Measurements from ENCODE around the gene SEPHS1. TPM values are rescaled to one million over a fixed set of nuclear protein-coding genes. Genes with fewer than 3 reads are reported as not detected.
"Not testable (repeated sequence)": the region's sequence is repeated elsewhere in the genome, so short reads cannot be mapped to it uniquely, and the experiment has no call there.

The SEPHS1 gene
- total RNA-seq, 1 donor from 2014 or later, result 33.8 TPM

GRCh38 chr10:13291821-13292773 lies 56.0 kb downstream of the SEPHS1 start:
- ATAC-seq (peak; percentile 78), DNase-seq (ENCODE audit: low spot score) (no peak)

GRCh38 chr10:13291061-13291460 lies 57.0 kb downstream of the SEPHS1 start:
- no peak for ATAC-seq
- DNase-seq (ENCODE audit: low spot score), result no peak

- no peak for DNase-seq (ENCODE audit: low spot score)
- ATAC-seq, result no peak
Observed at GRCh38 chr10:13284050-13284449, 64.0 kb downstream of the SEPHS1 start.

- DNase-seq (ENCODE audit: low spot score); ATAC-seq: not testable (repeated sequence)
Observed at GRCh38 chr10:13282348-13282747, 65.7 kb downstream of the SEPHS1 start.

GRCh38 chr10:13276749-13277365 lies 71.2 kb downstream of the SEPHS1 start:
- no peak for ATAC-seq
- no peak for DNase-seq (ENCODE audit: low spot score)

GRCh38 chr10:13276146-13276545 lies 71.9 kb downstream of the SEPHS1 start:
- not testable (repeated sequence) for DNase-seq (ENCODE audit: low spot score)

GRCh38 chr10:13272164-13272571 lies 75.9 kb downstream of the SEPHS1 start:
- peak; percentile 88 for DNase-seq (ENCODE audit: low spot score)
- ATAC-seq, result peak; percentile 84

More at GRCh38 chr10:13276146-13276545, 71.9 kb downstream of the SEPHS1 start:
- not testable (repeated sequence) for ATAC-seq

GRCh38 chr10:13271552-13272163 lies 76.4 kb downstream of the SEPHS1 start:
- ATAC-seq, result peak; percentile 94
- peak; percentile 88 for DNase-seq (ENCODE audit: low spot score)

- no peak for ATAC-seq
Observed at GRCh38 chr10:13270877-13271551, 77.1 kb downstream of the SEPHS1 start.

GRCh38 chr10:13268841-13269240 lies 79.3 kb downstream of the SEPHS1 start:
- no peak for ATAC-seq
- no peak for DNase-seq (ENCODE audit: low spot score)

More at GRCh38 chr10:13270877-13271551, 77.1 kb downstream of the SEPHS1 start:
- DNase-seq (ENCODE audit: low spot score), result no peak

- no peak for DNase-seq (ENCODE audit: low spot score)
- ATAC-seq, result no peak
Observed at GRCh38 chr10:13268310-13268709, 79.8 kb downstream of the SEPHS1 start.

Other genes with a start within 250 kb of the SEPHS1 start
- gene OPTN, start 248.1 kb downstream of the SEPHS1 start, total RNA-seq, result 34.8 TPM
- 0.33 TPM for gene MCM10, start 186.7 kb downstream of the SEPHS1 start, total RNA-seq
- gene UCMA, start 113.9 kb downstream of the SEPHS1 start, total RNA-seq, result not detected
- 140 TPM for gene PHYH, start 48.2 kb downstream of the SEPHS1 start, total RNA-seq
- gene BEND7, start 180.7 kb upstream of the SEPHS1 start, total RNA-seq, result 14.9 TPM
- 8.8 TPM for gene PRPF18, start 238.7 kb upstream of the SEPHS1 start, total RNA-seq